ENCODE results near the gene TTC22. TPM values are rescaled to one million over a fixed set of nuclear protein-coding genes. Genes with fewer than 3 reads are reported as not detected.

TTC22 gene
- total RNA-seq (2014; rRNA removed; shearing (Covaris generic); ENCODE audit: low replicate concordance): not detected in 2 replicates

GRCh38 chr1:54800899-54801759 is at the start of gene TTC22:
Gene TTC22, minus strand, starts transcription at chr1:54801323. Its CDS starts 160 bp downstream, at chr1:54801163.
- in situ Hi-C loops (cut with HindIII; ENCODE audit: low pct_unique_long_range_greater_than_20kb, low sequenced_read_pairs): no loop called here
- DNase-seq (ENCODE audit: low read depth): no peak

- in situ Hi-C loops (cut with HindIII; ENCODE audit: low pct_unique_long_range_greater_than_20kb, low sequenced_read_pairs): no loop called here
- peak; percentile 56 for DNase-seq (ENCODE audit: low read depth)
Observed at GRCh38 chr1:54850737-54851136, 49.6 kb upstream of the TTC22 start.

- peak; percentile 67 for DNase-seq (ENCODE audit: low read depth)
- in situ Hi-C loops (cut with HindIII; ENCODE audit: low pct_unique_long_range_greater_than_20kb, low sequenced_read_pairs): no loop called here
Observed at GRCh38 chr1:54850069-54850730, 49.1 kb upstream of the TTC22 start.

GRCh38 chr1:54849219-54850068 is 48.3 kb upstream of the TTC22 start:
- DNase-seq (ENCODE audit: low read depth): no peak
- in situ Hi-C loops (cut with HindIII; ENCODE audit: low pct_unique_long_range_greater_than_20kb, low sequenced_read_pairs): no loop called here

- in situ Hi-C loops (cut with HindIII; ENCODE audit: low pct_unique_long_range_greater_than_20kb, low sequenced_read_pairs): no loop called here
- DNase-seq (ENCODE audit: low read depth): no peak
Observed at GRCh38 chr1:54848134-54848948, 47.2 kb upstream of the TTC22 start.

- no peak for DNase-seq (ENCODE audit: low read depth)
- in situ Hi-C loops (cut with HindIII; ENCODE audit: low pct_unique_long_range_greater_than_20kb, low sequenced_read_pairs): no loop called here
Observed at GRCh38 chr1:54846716-54847284, 45.7 kb upstream of the TTC22 start.

GRCh38 chr1:54846301-54846700 is 45.2 kb upstream of the TTC22 start:
- in situ Hi-C loops (cut with HindIII; ENCODE audit: low pct_unique_long_range_greater_than_20kb, low sequenced_read_pairs): no loop called here
- no peak for DNase-seq (ENCODE audit: low read depth)

- DNase-seq (ENCODE audit: low read depth): no peak
- in situ Hi-C loops (cut with HindIII; ENCODE audit: low pct_unique_long_range_greater_than_20kb, low sequenced_read_pairs): no loop called here
Observed at GRCh38 chr1:54845772-54846171, 44.6 kb upstream of the TTC22 start.

- DNase-seq (ENCODE audit: low read depth): no peak
- in situ Hi-C loops (cut with HindIII; ENCODE audit: low pct_unique_long_range_greater_than_20kb, low sequenced_read_pairs): no loop called here
Observed at GRCh38 chr1:54844564-54844963, 43.4 kb upstream of the TTC22 start.

GRCh38 chr1:54843449-54843848 is 42.3 kb upstream of the TTC22 start:
- no peak for DNase-seq (ENCODE audit: low read depth)
- in situ Hi-C loops (cut with HindIII; ENCODE audit: low pct_unique_long_range_greater_than_20kb, low sequenced_read_pairs): no loop called here

- no peak for DNase-seq (ENCODE audit: low read depth)
- in situ Hi-C loops (cut with HindIII; ENCODE audit: low pct_unique_long_range_greater_than_20kb, low sequenced_read_pairs): no loop called here
Observed at GRCh38 chr1:54842963-54843362, 41.8 kb upstream of the TTC22 start.

- in situ Hi-C loops (cut with HindIII; ENCODE audit: low pct_unique_long_range_greater_than_20kb, low sequenced_read_pairs): no loop called here
- DNase-seq (ENCODE audit: low read depth): no peak
Observed at GRCh38 chr1:54842206-54842915, 41.2 kb upstream of the TTC22 start.

- in situ Hi-C loops (cut with HindIII; ENCODE audit: low pct_unique_long_range_greater_than_20kb, low sequenced_read_pairs): no loop called here
- DNase-seq (ENCODE audit: low read depth): no peak
Observed at GRCh38 chr1:54839824-54840223, 38.7 kb upstream of the TTC22 start.

- no peak for DNase-seq (ENCODE audit: low read depth)
- in situ Hi-C loops (cut with HindIII; ENCODE audit: low pct_unique_long_range_greater_than_20kb, low sequenced_read_pairs): no loop called here
Observed at GRCh38 chr1:54838565-54839180, 37.5 kb upstream of the TTC22 start.

- in situ Hi-C loops (cut with HindIII; ENCODE audit: low pct_unique_long_range_greater_than_20kb, low sequenced_read_pairs): no loop called here
- no peak for DNase-seq (ENCODE audit: low read depth)
Observed at GRCh38 chr1:54837002-54837853, 36.1 kb upstream of the TTC22 start.

- no peak for DNase-seq (ENCODE audit: low read depth)
- in situ Hi-C loops (cut with HindIII; ENCODE audit: low pct_unique_long_range_greater_than_20kb, low sequenced_read_pairs): no loop called here
Observed at GRCh38 chr1:54836594-54836993, 35.5 kb upstream of the TTC22 start.
